Left lung (tissue), 10 donors: ENCODE results near the gene UVRAG. TPM values are rescaled to one million over a fixed set of nuclear protein-coding genes. Genes with fewer than 3 reads are reported as not detected.

Source experiments
- ATAC-seq: fragments of 200-7000 bp; cut with Tn5 transposase; one replicate; pipeline ENCODE4 v1.9.1; 2020; ENCODE audit warnings: moderate library complexity
- DNase-seq, 4 donors: peaks; one replicate each; pipeline ENCODE4 v3.0.0-alpha.2; 2013 to 2020
- H3K27ac ChIP-seq, 2 donors: fragments of 200-600 bp; sonication (generic) in 1 of 2; one replicate each; pipeline versions ENCODE4 v1.5.0 to v1.8.0; 2020 to 2021
- H3K27me3 ChIP-seq, 2 donors: fragments of 200-600 bp; sonication (generic) in 1 of 2; one replicate each; pipeline versions ENCODE4 v1.5.0 to v1.8.0; 2020 to 2021
- H3K36me3 ChIP-seq, 2 donors: fragments of 200-600 bp; sonication (generic) in 1 of 2; one replicate each; pipeline versions ENCODE4 v1.5.0 to v1.8.0; 2020 to 2021
- H3K4me1 ChIP-seq, 2 donors: fragments of 200-600 bp; one replicate each; pipeline ENCODE4 v1.8.0; 2021
- H3K4me3 ChIP-seq, 2 donors: fragments of 200-600 bp; sonication (generic) in 1 of 2; one replicate each; pipeline versions ENCODE4 v1.5.0 to v1.8.0; 2020 to 2021; ENCODE audit warnings: mild to moderate bottlenecking in 1 of 2
- H3K9me3 ChIP-seq, 2 donors: fragments of 200-600 bp; sonication (generic) in 1 of 2; one replicate each; pipeline versions ENCODE4 v1.5.0 to v1.8.0; 2020 to 2021
- CTCF ChIP-seq, 2 donors: fragments of 200-600 bp; sonication (generic) in 1 of 2; IDR thresholded peaks; one replicate each; pipeline versions ENCODE4 v1.5.0 to v1.8.0; 2021; ENCODE audit warnings: antibody characterized with exemption in 2 of 2
- intact Hi-C, 2 donors: fragments of 100-400 bp; cut with DNase I; formaldehyde crosslinking; loops; one replicate each; pipeline versions ENCODE4 v1.11.2 to v1.14.2; 2022
- polyA plus RNA-seq, 6 donors: library from polyadenylated mRNA; unstranded; fragments of 120-200 nt; gene quantifications; one replicate each; pipeline ENCODE4 v1.2.1, GENCODE V29; 2013; ENCODE audit not compliant: insufficient read length in 6 of 6
- total RNA-seq, 2 donors: library from RNA; stranded (reverse); fragmentation: NEBNext Ultra II Directional; extraction: Animal tissue kit (Norgen Biotek cat#: 25700); gene quantifications; one replicate each; pipeline ENCODE4 v1.2.1, GENCODE V29; 2021
- donor health status: DM: no; HTN: yes; CAD: no.
- donor health status: DM: no; HTN: no; CAD: no.

Gene UVRAG
- total and polyA plus RNA-seq, 8 donors = 19.3 to 36.0 (median 22.3) TPM

- Histone ChIP-seq H3K9me3 (peaks cover 0 to 4% of the 10 kb centered on the region in 2 donors), H3K36me3 (no peaks in the 10 kb centered on the region), H3K27me3 (no peaks in the 10 kb centered on the region), H3K4me1 (no peaks in the 10 kb centered on the region), H3K4me3 (no peak overlapping the region), H3K27ac (no peak overlapping the region)
- intact Hi-C loops = no loop called here
- no peak for ATAC-seq
- TF ChIP-seq CTCF (IDR thresholded peaks at IDR 0.05) = no peak
- no peak for DNase-seq
Observed at GRCh38 chr11:76090821-76091220, 275.8 kb downstream of the UVRAG start.

GRCh38 chr11:76094740-76095139, 279.7 kb downstream of the UVRAG start:
- ATAC-seq = no peak
- no peak overlapping the region for H3K27ac ChIP-seq
- intact Hi-C loops = no loop called here

GRCh38 chr11:76095891-76096290, 280.9 kb downstream of the UVRAG start:
- no peak for ATAC-seq
- no peak for TF ChIP-seq CTCF (IDR thresholded peaks at IDR 0.05)
- H3K27ac ChIP-seq = no peak overlapping the region

More at GRCh38 chr11:76094740-76095139, 279.7 kb downstream of the UVRAG start:
- Histone ChIP-seq H3K9me3 (peaks cover 0 to 4% of the 10 kb centered on the region in 2 donors), H3K4me3 (no peak overlapping the region), H3K36me3 (no peaks in the 10 kb centered on the region), H3K27me3 (no peaks in the 10 kb centered on the region), H3K4me1 (no peaks in the 10 kb centered on the region)
- DNase-seq = no peak
- no peak for TF ChIP-seq CTCF (IDR thresholded peaks at IDR 0.05)

GRCh38 chr11:76096552-76096951, 281.5 kb downstream of the UVRAG start:
- Histone ChIP-seq H3K27ac (no peak overlapping the region), H3K4me3 (no peak overlapping the region), H3K27me3 (no peaks in the 10 kb centered on the region), H3K36me3 (no peaks in the 10 kb centered on the region), H3K9me3 (no peaks in the 10 kb centered on the region), H3K4me1 (no peaks in the 10 kb centered on the region)
- intact Hi-C loops = no loop called here
- no peak for ATAC-seq
- DNase-seq = no peak
- no peak for TF ChIP-seq CTCF (IDR thresholded peaks at IDR 0.05)

More at GRCh38 chr11:76095891-76096290, 280.9 kb downstream of the UVRAG start:
- DNase-seq = no peak
- intact Hi-C loops = no loop called here
- no peaks in the 10 kb centered on the region for H3K4me1 ChIP-seq
- H3K4me3 ChIP-seq = no peak overlapping the region
- H3K36me3 ChIP-seq = no peaks in the 10 kb centered on the region
- no peaks in the 10 kb centered on the region for H3K9me3 ChIP-seq
- no peaks in the 10 kb centered on the region for H3K27me3 ChIP-seq

GRCh38 chr11:76102802-76103201, 287.8 kb downstream of the UVRAG start:
- H3K9me3 ChIP-seq = no peaks in the 10 kb centered on the region
- H3K4me1 ChIP-seq = peaks cover 0 to 5% of the 10 kb centered on the region in 2 donors
- ATAC-seq (no peak), DNase-seq (peak in 2 of 4 donors; percentile 88 to 92)
- no peak overlapping the region for H3K4me3 ChIP-seq
- H3K27ac ChIP-seq = no peak overlapping the region
- intact Hi-C loops = no loop called here
- H3K36me3 ChIP-seq = no peaks in the 10 kb centered on the region
- H3K27me3 ChIP-seq = no peaks in the 10 kb centered on the region
- TF ChIP-seq CTCF (IDR thresholded peaks at IDR 0.05) = no peak
